GM12878 (cell line): ENCODE data around the gene STK35. TPM values are rescaled to one million over a fixed set of nuclear protein-coding genes. Genes with fewer than 3 reads are reported as not detected.
A peak's percentile ranks its signal among the peaks of the same experiment; 100 is the strongest.

Experiments used
- ATAC-seq: fragments of 200-7000 bp; cut with Tn5 transposase; 3 replicates; pipeline ENCODE4 v1.9.1; 2020; ENCODE audit warnings: mild to moderate bottlenecking, moderate library complexity
- BruUV-seq: library from RNA; stranded (reverse); fragments of 400-500 nt; replicated peaks from 2 replicates; lab custom pipeline; 2021; lab: Mats Ljungman, UMichigan
- CTCF ChIA-PET: fragments of 300-600 bp; sonication (Branson Sonifier 250); formaldehyde crosslinking; extraction: SDS; loops from one replicate; lab custom pipeline; 2021; ENCODE audit warnings: inconsistent platforms; lab: Yijun Ruan, JAX
- POLR2A ChIA-PET: fragments of 350-600 bp; formaldehyde crosslinking; extraction: SDS; loops from one replicate; lab custom pipeline; 2021; ENCODE audit warnings: inconsistent platforms; lab: Charles Lee
- RAD21 ChIA-PET: fragments of 300-600 bp; sonication (Branson Sonifier 250); formaldehyde crosslinking; loops from one replicate; lab custom pipeline; 2023; ENCODE audit warnings: antibody characterized with exemption; ENCODE audit not compliant: unreplicated experiment; lab: Charles Lee
- SMC1A ChIA-PET: fragments of 300-600 bp; sonication (Branson Sonifier 250); formaldehyde crosslinking; loops from one replicate; lab custom pipeline; 2023; ENCODE audit not compliant: unreplicated experiment, uncharacterized antibody; lab: Charles Lee
- DNase-seq: peaks from one replicate; pipeline ENCODE4 v3.0.0-alpha.2; 2011; ENCODE audit warnings: low read depth, low spot score
- FAIRE-seq: peaks from 3 replicates; lab custom pipeline; 2011; peaks lifted over from hg19 to GRCh38; lab: Jason Lieb, UNC
- H2AFZ ChIP-seq: 2 replicates; pipeline ENCODE4 v1.6.0; 2011; ENCODE audit warnings: low read depth, low read length, control low read depth; ENCODE audit not compliant: control insufficient read depth
- H3K27ac ChIP-seq: 2 replicates; pipeline ENCODE4 v1.5.1; 2011; ENCODE audit warnings: control low read depth; ENCODE audit not compliant: control insufficient read depth, insufficient read depth
- H3K27me3 ChIP-seq, 2 experiments: replicated peaks in 1 of 2; 2 replicates each; pipeline versions ENCODE4 v1.6.0 to v1.6.1; 2011; ENCODE audit warnings: low read length in 1 of 2; ENCODE audit not compliant: control insufficient read depth in 2 of 2, insufficient read depth in 2 of 2
- H3K36me3 ChIP-seq, 2 experiments: 2 replicates each; pipeline ENCODE4 v1.5.1; 2011; ENCODE audit warnings: low read length in 1 of 2; ENCODE audit not compliant: control insufficient read depth in 2 of 2, insufficient read depth in 2 of 2
- H3K4me1 ChIP-seq: 2 replicates; pipeline ENCODE4 v1.6.1; 2011; ENCODE audit warnings: mild to moderate bottlenecking, low read length, moderate library complexity, mixed read lengths; ENCODE audit not compliant: control insufficient read depth, insufficient read depth
- H3K4me2 ChIP-seq: 2 replicates; pipeline ENCODE4 v1.6.0; 2011; ENCODE audit warnings: control low read depth; ENCODE audit not compliant: control insufficient read depth, insufficient read depth
- H3K4me3 ChIP-seq: fragments of 200-600 bp; sonication (generic); 2 replicates; pipeline ENCODE4 v1.5.1; 2016
- H3K79me2 ChIP-seq: 2 replicates; pipeline ENCODE4 v1.6.0; 2011; ENCODE audit warnings: low read length; ENCODE audit not compliant: control insufficient read depth, insufficient read depth
- H3K9ac ChIP-seq: 2 replicates; pipeline ENCODE4 v1.8.0; 2011; ENCODE audit warnings: low read length, control low read depth, mixed read lengths; ENCODE audit not compliant: control insufficient read depth, insufficient read depth
- H3K9me3 ChIP-seq: replicated peaks from 3 replicates; pipeline ENCODE4 v1.5.1; 2011; ENCODE audit warnings: mild to moderate bottlenecking, low read length; ENCODE audit not compliant: control insufficient read depth, insufficient read depth
- H4K20me1 ChIP-seq: 2 replicates; pipeline ENCODE4 v1.6.0; 2011; ENCODE audit not compliant: control insufficient read depth, insufficient read depth
- ASH2L ChIP-seq: fragments of 300-600, 200-600 bp; sonication (generic); IDR thresholded peaks from 2 replicates; pipeline ENCODE4 v1.6.1; 2017; ENCODE audit warnings: low read depth, mild to moderate bottlenecking, borderline replicate concordance
- CREB1 ChIP-seq: IDR thresholded peaks from 2 replicates; pipeline ENCODE4 v1.6.1; 2012; ENCODE audit warnings: low read depth, mild to moderate bottlenecking, inconsistent platforms
- FOXK2 ChIP-seq: fragments of 450-650 bp; IDR thresholded peaks from 2 replicates; pipeline ENCODE4 v1.6.1; 2017; ENCODE audit warnings: mild to moderate bottlenecking, moderate library complexity
- GATAD2B ChIP-seq: fragments of 450-650 bp; conservative IDR thresholded peaks from 2 replicates; pipeline ENCODE4 v1.6.1; 2017; ENCODE audit warnings: low read depth, mild to moderate bottlenecking, moderate library complexity
- HDAC2 ChIP-seq: fragments of 200-600 bp; sonication (generic); IDR thresholded peaks from 2 replicates; pipeline ENCODE4 v1.6.1; 2017
- IKZF1 ChIP-seq: fragments of 450-650 bp; conservative IDR thresholded peaks from 2 replicates; pipeline ENCODE4 v1.6.1; 2017; ENCODE audit warnings: antibody characterized with exemption, mild to moderate bottlenecking
- IKZF2 ChIP-seq, 2 experiments: fragments of 450-650 bp; IDR thresholded peaks; 2 replicates each; pipeline ENCODE4 v1.6.1; 2017; ENCODE audit warnings: mild to moderate bottlenecking in 2 of 2, moderate library complexity in 2 of 2
- IRF4 ChIP-seq: IDR thresholded peaks from 2 replicates; pipeline ENCODE4 v1.6.1; 2011; ENCODE audit warnings: low read depth, low read length
- JUNB ChIP-seq: IDR thresholded peaks from 2 replicates; pipeline ENCODE4 v1.6.1; 2016; ENCODE audit warnings: antibody characterized with exemption, mild to moderate bottlenecking
- NR2C2 ChIP-seq: IDR thresholded peaks from 2 replicates; pipeline ENCODE4 v1.6.1; 2011; ENCODE audit warnings: borderline replicate concordance, low read depth; ENCODE audit not compliant: control insufficient read depth, insufficient read length
- PML ChIP-seq: IDR thresholded peaks from 2 replicates; pipeline ENCODE4 v1.6.1; 2012; ENCODE audit warnings: low read length, inconsistent platforms
- RFX5 ChIP-seq: IDR thresholded peaks from 2 replicates; pipeline ENCODE4 v1.6.1; 2011; ENCODE audit warnings: low read depth, low read length, improper control_type of control experiment
- RUNX3 ChIP-seq: IDR thresholded peaks from 2 replicates; pipeline ENCODE4 v1.6.1; 2012; ENCODE audit warnings: low read length, inconsistent platforms
- SMARCA5 ChIP-seq: fragments of 450-650 bp; IDR thresholded peaks from 2 replicates; pipeline ENCODE4 v1.6.1; 2017; ENCODE audit warnings: mild to moderate bottlenecking
- SPI1 ChIP-seq: IDR thresholded peaks from 2 replicates; pipeline ENCODE4 v1.6.1; 2011; ENCODE audit warnings: low read depth, mild to moderate bottlenecking, low read length, moderate library complexity, borderline replicate concordance; ENCODE audit not compliant: insufficient read depth
- TAF1 ChIP-seq: IDR thresholded peaks from 2 replicates; pipeline ENCODE4 v1.6.1; 2011; ENCODE audit warnings: mild to moderate bottlenecking, low read depth, low read length, borderline replicate concordance
- ZZZ3 ChIP-seq: IDR thresholded peaks from 2 replicates; pipeline ENCODE4 v1.6.1; 2011; ENCODE audit warnings: low read depth; ENCODE audit not compliant: control insufficient read depth, insufficient read length
- whole genome bisulfite sequencing: methylation state at CpG from one replicate; pipeline ENCODE4 v1.1.6; 2016; ENCODE audit warnings: low lambda C conversion rate; ENCODE audit not compliant: insufficient replicate concordance, insufficient coverage; ENCODE audit errors: missing lambda C conversion rate; 5-methylcytosine and 5-hydroxymethylcytosine counted together
- in situ Hi-C: fragments of 300-500 bp; cut with MboI; formaldehyde crosslinking; loops from 9 replicates; pipeline ENCODE4 v1.14.3; 2018; ENCODE audit warnings: mixed read lengths
- intact Hi-C: fragments of 100-400 bp; cut with micrococcal nuclease; formaldehyde crosslinking; loops from one replicate; pipeline ENCODE4 v1.14.2; 2022; ENCODE audit not compliant: unreplicated experiment
- polyA plus RNA-seq, 11 experiments: library from polyadenylated mRNA; depleted of rRNA in 4 of 11; unstranded in 6 of 11; stranded (reverse) in 5 of 11; fragments of >200 nt; fragmentation: Nextera tagmentation in 4 of 11; fragmentation: Illumina TruSeq in 1 of 11; extraction: Ambion mirVana in 4 of 11; extraction: Trizol in 1 of 11; gene quantifications; 1 replicate in 1 of 11; 2 replicates in 10 of 11; pipeline versions ENCODE4 v1.2.1 to v1.2.3, GENCODE V29; 2011 to 2016; ENCODE audit warnings: inconsistent platforms in 2 of 11, missing spikeins in 2 of 11, low read depth in 1 of 11
- total RNA-seq, 4 experiments: library from RNA; depleted of rRNA in 3 of 4; stranded (reverse); fragments of >200 nt in 3 of 4; fragmentation: Illumina TruSeq in 1 of 4; extraction: Trizol in 1 of 4; gene quantifications; 2 replicates each; pipeline versions ENCODE4 v1.2.1 to v1.2.3, GENCODE V29; 2013 to 2021

The STK35 gene
- total and polyA plus RNA-seq, 10 of the 15 experiments (the other 5 are each of a cell fraction or from before 2014, with no cell fraction given): 2.9 to 19.4 (median 9.6) TPM

DNA sequence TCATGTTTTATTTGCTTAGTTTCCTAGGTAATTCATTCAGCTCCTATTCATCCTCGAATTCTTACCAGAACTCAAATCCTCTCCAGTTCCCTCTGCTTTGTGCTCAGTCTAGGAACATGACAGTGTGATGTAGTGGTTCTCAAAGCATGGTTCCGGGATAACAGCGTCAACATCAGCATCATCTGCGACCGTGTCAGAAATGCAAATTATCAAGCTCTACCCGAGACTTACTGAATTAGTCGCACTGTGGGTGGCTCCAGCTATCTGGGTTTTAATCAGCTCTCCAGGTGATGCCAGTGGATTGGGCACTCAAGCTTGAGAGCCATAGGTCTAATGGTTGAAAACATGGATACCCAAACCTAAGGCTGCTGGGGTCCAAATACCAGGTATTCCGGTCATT lies 7.7 kb upstream of the STK35 start:
- no peak overlapping the region for H3K27ac ChIP-seq
- in situ Hi-C loops (no loop called here), intact Hi-C loops (no loop called here)
- FAIRE-seq (no peak), DNase-seq (no peak), ATAC-seq (peak; percentile 85)
- no peaks in the 10 kb centered on the region; the same call in 1 of the 2 replicates for H3K4me1 ChIP-seq
- SMC1A ChIA-PET: interaction anchor here (0.6 to 2.3 kb wide), 8 partner anchors 9 to 330 kb away, joined by 3 to 10 read pairs (median 6); no protein-coding TSS in a partner anchor
- no peaks in the 10 kb centered on the region for H3K79me2 ChIP-seq
- CTCF ChIA-PET: interaction anchor here (0.7 to 3.0 kb wide), 25 partner anchors 9 to 429 kb away, joined by 3 to 21 read pairs (median 4); partner anchors contain the start of gene STK35
- H3K9ac ChIP-seq: no peak overlapping the region
- no peaks in the 10 kb centered on the region for H4K20me1 ChIP-seq
- no peak overlapping the region for H3K4me2 ChIP-seq
- H3K36me3 ChIP-seq: no peaks in the 10 kb centered on the region
- H2AFZ ChIP-seq: no peak overlapping the region
- no peak overlapping the region for H3K4me3 ChIP-seq
- TF ChIP-seq IKZF1 (no peak), RFX5 (peak; percentile 65; the same call in 1 of the 2 replicates), CREB1 (peak; percentile 58; the same call in 1 of the 2 replicates)
- RAD21 ChIA-PET: interaction anchor here (1.0 to 1.5 kb wide), 7 partner anchors 8 to 329 kb away, joined by 3 to 8 read pairs (median 4); partner anchors contain the start of gene STK35
- POLR2A ChIA-PET: interaction anchor here (0.6 kb wide), 1 partner anchor 25 kb away, joined by 4 read pairs; no protein-coding TSS in a partner anchor
- H3K27me3 ChIP-seq: peaks cover 0 to 1% of the 10 kb centered on the region in 2 experiments; a peak in 2 of 4 replicates
- H3K9me3 ChIP-seq: no peaks in the 10 kb centered on the region
- WGBS: 8% methylated on average over 8 of the region's 8 CpGs
- BruUV-seq: no TSS peak

DNA sequence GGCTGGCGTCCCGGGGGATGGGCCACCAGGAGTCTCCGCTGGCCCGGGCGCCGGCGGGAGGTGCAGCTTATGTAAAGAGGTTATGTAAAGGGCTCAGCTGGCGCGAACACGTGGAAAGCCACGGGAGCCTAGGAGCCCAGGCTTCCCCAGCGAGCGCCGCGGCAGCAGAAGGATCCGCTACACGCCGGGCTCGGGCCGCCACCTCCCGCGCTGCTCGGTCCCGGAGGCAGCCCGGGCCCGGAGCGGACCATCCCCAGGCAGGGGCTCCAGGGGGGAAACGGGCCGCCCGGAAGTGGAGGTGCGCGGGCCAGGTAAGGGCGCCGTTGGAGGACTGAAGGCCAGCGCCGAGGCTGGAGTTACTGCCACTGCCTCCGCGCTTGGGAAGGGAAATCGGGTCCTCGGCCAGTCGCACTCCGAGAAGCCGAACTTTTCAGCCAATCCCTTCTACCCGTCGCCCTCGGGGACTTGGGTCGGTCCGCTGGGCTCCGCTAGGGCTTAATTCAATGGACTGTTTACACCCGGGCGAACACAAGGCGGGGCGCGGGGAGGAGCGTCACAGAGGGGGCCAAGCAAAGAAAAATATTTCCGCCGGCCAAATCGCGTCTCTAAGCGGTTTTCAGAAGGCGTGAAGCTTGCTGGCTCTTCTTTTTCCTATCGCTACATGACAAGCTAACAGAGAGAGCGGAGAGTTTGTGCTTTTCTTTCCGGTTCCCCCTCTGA lies 398 bp downstream of the STK35 start:
- peak; percentile 95 for FAIRE-seq
- H3K79me2 ChIP-seq: peaks cover 44% of the 10 kb centered on the region
- TF ChIP-seq GATAD2B (peak; percentile 93), RFX5 (no peak), FOXK2 (peak; percentile 100), JUNB (0 out of 2 replicates have a peak, but pooled peaks have one; percentile 20), PML (peak; percentile 70; the same call in 1 of the 2 replicates), ZZZ3 (no peak), IKZF2 (IDR thresholded peaks at IDR 0.05) (no peak; a peak in 1 of 4 replicates), RUNX3 (no peak; the same call in 1 of the 2 replicates), TAF1 (peak; percentile 72), HDAC2 (no peak), IRF4 (0 out of 2 replicates have a peak, but pooled peaks have one; percentile 51), NR2C2 (no peak), ASH2L (no peak), SMARCA5 (no peak; the same call in 1 of the 2 replicates), SPI1 (0 out of 2 replicates have a peak, but pooled peaks have one; percentile 7)

More for the DNA sequence above, 398 bp downstream of the STK35 start:
- ATAC-seq: peak; percentile 91
- intact Hi-C loops (loop anchor here (10.0 kb wide), 1 partner anchor 197 kb away; no protein-coding TSS in a partner anchor), in situ Hi-C loops (no loop called here)
- WGBS: 0% methylated on average over 62 of the region's 64 CpGs
- peak; percentile 66 for DNase-seq
- Histone ChIP-seq H3K27ac (peak overlapping the region; percentile 100), H3K4me3 (peak overlapping the region; percentile 92), H4K20me1 (no peaks in the 10 kb centered on the region), H2AFZ (peak overlapping the region; percentile 98), H3K9ac (peak overlapping the region; percentile 99), H3K9me3 (no peaks in the 10 kb centered on the region), H3K27me3 (no peaks in the 10 kb centered on the region), H3K36me3 (peaks cover 0 to 18% of the 10 kb centered on the region in 2 experiments; a peak in 2 of 4 replicates), H3K4me1 (peaks cover 11% of the 10 kb centered on the region; the same call in 1 of the 2 replicates), H3K4me2 (peak overlapping the region; percentile 72)
- POLR2A ChIA-PET: interaction anchor here (0.6 to 3.6 kb wide), 7 partner anchors 11 to 293 kb away, joined by 3 to 25 read pairs (median 3); no protein-coding TSS in a partner anchor
- CTCF ChIA-PET: interaction anchor here (0.7 to 4.1 kb wide), 4 partner anchors 9 to 300 kb away, joined by 3 to 19 read pairs (median 4); no protein-coding TSS in a partner anchor
- BruUV-seq: no TSS peak
- RAD21 ChIA-PET: interaction anchor here (1.3 to 2.0 kb wide), 6 partner anchors 9 to 369 kb away, joined by 3 to 6 read pairs (median 4); partner anchors contain the start of gene SNRPB
- SMC1A ChIA-PET: interaction anchor here (1.0 to 1.8 kb wide), 6 partner anchors 9 to 137 kb away, joined by 3 to 6 read pairs (median 4); no protein-coding TSS in a partner anchor
